HG02763 (cell line): ENCODE measurements around the gene WFIKKN2.

ENCODE experiments used
- ATAC-seq: cut with Tn5 transposase; IDR thresholded peaks from one replicate; pipeline ENCODE4 v1.9.1; 2021; ENCODE audit warnings: mild to moderate bottlenecking, moderate library complexity; ENCODE audit not compliant: unreplicated experiment

The WFIKKN2 gene

DNA sequence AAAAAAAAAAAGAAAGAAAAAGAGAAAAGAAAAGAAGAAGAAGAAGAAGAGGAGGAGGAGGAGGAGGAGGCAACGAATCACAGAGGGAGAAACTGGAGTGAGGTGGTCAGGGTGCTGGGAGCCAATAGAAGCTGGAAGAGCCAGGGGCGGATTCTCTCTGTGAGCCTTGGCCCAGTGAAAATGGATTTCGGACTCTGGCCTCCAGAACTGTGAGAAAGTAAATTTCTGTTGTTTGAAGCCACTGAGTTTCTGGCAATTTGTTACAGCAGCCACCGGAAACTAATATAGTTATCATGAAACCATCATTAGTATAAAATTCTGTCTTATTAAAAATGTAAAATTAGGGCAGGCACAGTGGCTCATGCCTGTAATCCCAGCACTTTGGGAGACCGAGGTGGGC, 27.7 kb upstream of the WFIKKN2 start:
- ATAC-seq = no peak

DNA sequence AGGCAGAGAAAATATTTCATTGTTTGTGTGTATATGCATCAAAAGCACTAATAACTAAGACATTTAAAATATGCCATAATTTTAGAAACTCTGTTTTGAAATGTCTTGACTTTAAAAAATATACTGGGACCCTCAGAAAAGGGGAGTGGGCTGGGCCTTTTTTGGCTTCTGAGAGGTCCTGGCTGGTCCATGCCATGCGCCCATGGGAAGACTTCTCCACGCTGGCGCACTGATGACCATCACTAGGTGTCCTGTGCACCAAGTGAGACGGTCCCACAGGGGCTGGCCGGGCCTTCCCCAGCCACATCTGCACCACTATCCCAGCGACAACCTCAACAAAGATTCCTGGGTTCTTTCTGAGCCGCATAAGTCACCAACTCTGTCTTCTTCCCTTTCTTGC, 27.0 kb upstream of the WFIKKN2 start:
- ATAC-seq = no peak

DNA sequence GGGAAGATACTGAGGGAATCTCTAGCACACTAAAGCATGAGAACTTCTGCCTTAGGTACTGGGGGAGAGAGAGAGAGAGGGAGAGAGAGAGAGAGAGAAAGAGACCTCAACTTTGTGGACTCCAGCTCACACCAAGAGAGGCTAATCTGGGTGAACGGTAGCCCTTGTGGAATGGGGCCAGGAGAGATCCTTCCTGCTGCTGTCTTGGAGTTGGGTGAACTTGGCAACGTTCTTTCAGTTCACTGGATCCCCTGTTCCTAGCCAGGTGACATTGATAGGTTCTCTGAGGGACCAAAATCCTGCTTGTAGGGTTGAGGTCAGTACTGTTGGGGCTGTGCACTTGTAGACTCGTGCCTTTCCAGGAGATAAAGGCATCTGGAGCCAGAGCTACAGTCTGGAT, 26.5 kb upstream of the WFIKKN2 start:
- no peak for ATAC-seq

DNA sequence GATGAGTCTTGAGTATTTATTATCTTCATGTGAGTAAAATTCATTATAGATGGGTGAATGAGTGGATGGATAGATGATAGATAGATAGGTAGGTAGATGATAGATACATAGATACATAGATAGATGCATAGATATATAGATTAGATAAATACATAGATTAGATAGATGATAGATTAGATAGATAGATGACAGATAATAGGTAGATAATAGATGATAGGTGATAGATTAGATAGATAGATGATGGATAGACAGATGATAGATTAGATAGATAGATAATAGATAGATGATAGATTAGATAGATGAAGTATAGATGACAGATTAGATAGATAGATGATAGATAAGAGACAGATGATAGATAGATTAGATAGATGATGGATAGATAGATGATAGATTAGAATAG, 21.8 kb upstream of the WFIKKN2 start:
- no peak for ATAC-seq

- no peak for ATAC-seq
Observed at GRCh38 chr17:50815400-50815799, 20.0 kb upstream of the WFIKKN2 start.

- ATAC-seq = no peak
Observed at GRCh38 chr17:50816271-50816670, 19.1 kb upstream of the WFIKKN2 start.

- no peak for ATAC-seq
Observed at GRCh38 chr17:50816771-50817751, 18.3 kb upstream of the WFIKKN2 start.

- no peak for ATAC-seq
Observed at GRCh38 chr17:50817838-50818237, 17.5 kb upstream of the WFIKKN2 start.

- ATAC-seq = no peak
Observed at GRCh38 chr17:50818261-50818660, 17.1 kb upstream of the WFIKKN2 start.

- no peak for ATAC-seq
Observed at GRCh38 chr17:50818921-50819657, 16.3 kb upstream of the WFIKKN2 start.

DNA sequence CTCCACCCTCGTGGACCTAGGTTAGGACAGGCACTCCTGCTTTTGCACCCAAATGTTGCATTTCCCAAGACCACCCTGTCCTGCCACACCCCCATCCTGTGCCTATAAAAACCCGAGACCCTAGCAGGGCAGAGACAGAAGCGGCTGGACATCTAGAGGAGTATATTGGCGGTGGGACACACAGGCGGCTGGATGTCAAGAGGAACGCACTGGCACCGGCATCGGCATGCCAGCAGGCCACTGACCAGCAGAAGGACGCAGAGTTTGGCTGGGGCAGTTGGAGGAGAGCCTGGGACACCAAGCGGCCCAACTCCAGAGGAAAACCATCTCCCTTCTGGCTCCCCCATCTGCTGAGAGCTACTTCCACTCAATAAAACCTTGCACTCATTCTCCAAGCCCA, 14.7 kb upstream of the WFIKKN2 start:
- ATAC-seq = no peak

DNA sequence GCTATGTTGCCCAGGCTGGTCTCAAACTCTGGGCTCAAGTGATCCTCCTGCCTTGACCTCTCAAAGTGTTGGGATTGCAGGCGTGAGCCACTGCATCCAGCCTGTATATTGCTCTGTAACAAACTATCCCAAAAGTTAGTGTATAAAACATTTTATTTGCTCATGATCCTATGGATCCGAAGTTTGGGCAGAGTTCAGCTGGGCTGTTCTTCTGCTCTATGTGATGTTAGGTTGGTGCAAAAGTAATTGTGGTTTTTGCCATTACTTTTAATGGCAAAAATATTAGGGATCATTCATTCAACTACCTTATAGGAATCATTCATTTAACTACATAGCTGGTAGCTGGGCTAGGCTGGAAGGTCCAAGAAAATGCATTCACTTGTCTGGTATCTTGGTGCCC, 12.8 kb upstream of the WFIKKN2 start:
- ATAC-seq = no peak

GRCh38 chr17:50824429-50824828, 11.0 kb upstream of the WFIKKN2 start:
- no peak for ATAC-seq

DNA sequence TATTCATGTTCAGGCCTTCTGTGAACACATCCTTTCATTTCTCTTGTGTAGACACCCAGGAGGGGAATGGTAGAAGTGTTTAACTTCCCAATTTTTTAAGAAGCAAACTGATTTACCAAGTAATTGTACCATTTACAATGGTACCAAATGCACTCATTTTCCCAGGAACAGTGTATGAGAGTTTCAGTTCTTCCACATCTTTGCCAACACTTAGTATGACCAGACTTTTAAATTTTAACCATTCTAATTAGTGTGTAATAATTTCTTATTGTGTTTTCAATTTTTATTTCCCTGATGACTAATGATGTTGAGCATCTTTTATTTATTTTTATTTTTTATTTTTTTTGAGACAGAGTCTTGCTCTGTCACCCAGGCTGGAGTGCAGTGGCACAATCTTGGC, 10.2 kb upstream of the WFIKKN2 start:
- no peak for ATAC-seq

GRCh38 chr17:50828508-50829170, 6.7 kb upstream of the WFIKKN2 start:
- ATAC-seq = peak; percentile 70

- ATAC-seq = no peak
Observed at GRCh38 chr17:50829332-50829731, 6.1 kb upstream of the WFIKKN2 start.

- no peak for ATAC-seq
Observed at GRCh38 chr17:50830352-50830751, 5.0 kb upstream of the WFIKKN2 start.

DNA sequence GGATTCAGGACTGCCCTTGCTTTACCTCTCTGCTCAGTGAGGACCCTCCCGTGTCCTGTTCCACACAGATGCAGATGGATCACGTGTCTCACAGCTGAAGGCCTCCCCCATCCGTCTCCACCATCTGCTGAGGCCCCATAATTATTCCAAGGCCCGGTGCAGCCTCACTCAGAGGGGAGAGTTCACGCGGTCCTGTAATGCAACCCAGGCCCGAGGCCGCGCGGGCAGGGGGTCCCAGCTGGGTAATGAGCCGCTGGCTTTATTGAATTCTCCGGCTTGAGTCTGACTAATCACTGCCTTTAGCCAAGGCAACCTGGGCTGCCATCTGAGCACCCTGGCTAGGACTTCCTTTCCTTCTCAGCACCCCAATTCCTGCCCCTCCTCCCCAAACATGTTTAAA, 4.4 kb upstream of the WFIKKN2 start:
- no peak for ATAC-seq

- ATAC-seq = no peak
Observed at GRCh38 chr17:50831471-50831928, 3.9 kb upstream of the WFIKKN2 start.

GRCh38 chr17:50832267-50832863, 3.0 kb upstream of the WFIKKN2 start:
- no peak for ATAC-seq

- ATAC-seq = no peak
Observed at GRCh38 chr17:50832864-50833381, 2.5 kb upstream of the WFIKKN2 start.
